Measurements from ENCODE around the gene EZR. TPM values are rescaled to one million over a fixed set of nuclear protein-coding genes. Genes with fewer than 3 reads are reported as not detected.

Gene EZR
- total RNA-seq, 3 donors from 2014 or later, result 315 to 327 (median 324) TPM

DNA sequence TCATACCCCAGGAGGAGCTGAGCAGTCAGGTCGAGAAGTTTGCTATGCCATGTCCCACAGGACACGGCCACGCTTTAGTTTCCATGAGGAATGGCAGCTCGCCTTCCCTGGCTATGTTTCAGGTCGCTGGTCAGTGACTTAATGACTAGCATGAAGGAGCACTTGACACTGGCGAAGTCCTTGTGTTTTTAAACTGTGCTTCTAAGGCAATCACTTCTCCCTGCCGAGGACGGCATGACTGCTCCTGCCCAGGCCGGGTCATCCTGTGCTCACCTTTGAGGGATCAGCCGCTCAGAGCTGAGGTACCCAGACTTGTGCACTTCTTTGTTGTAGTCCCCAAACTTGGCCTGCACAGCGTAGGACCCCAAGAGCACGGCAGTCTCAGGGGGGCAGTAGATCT is 34.1 kb downstream of the EZR start:
- H3K4me3 Mint-ChIP-seq, result no peak overlapping the region
- ATAC-seq (no peak), DNase-seq (no peak)
- peaks cover 58% of the 10 kb centered on the region for H3K36me3 Mint-ChIP-seq (ENCODE audit: insufficient read depth)
- H3K9me3 Mint-ChIP-seq, result no peaks in the 10 kb centered on the region
- peaks cover 34% of the 10 kb centered on the region for H3K4me1 Mint-ChIP-seq (ENCODE audit: low read depth)
- H3K27me3 Mint-ChIP-seq (ENCODE audit: low read depth), result no peaks in the 10 kb centered on the region

DNA sequence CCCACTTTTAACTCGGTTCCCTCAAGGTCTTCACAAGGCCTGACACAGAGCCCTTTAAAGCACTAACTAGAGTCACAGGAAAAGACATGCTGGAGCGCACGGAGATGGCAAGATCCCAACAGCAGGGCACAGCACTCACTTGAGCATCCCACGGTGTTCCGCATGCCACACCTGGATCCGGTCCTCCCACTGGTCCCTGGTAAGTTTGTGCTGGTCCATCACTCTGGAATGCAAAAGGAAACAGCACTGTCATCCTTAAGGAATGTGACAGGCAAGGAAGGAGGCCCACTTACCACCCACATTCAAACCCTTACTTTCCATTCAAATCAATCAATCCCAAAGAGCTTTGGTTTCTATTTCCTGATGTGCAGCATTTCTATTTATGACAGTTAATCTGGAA is 34.7 kb downstream of the EZR start:
- Mint-ChIP-seq H3K9me3 (no peaks in the 10 kb centered on the region), H3K4me3 (no peak overlapping the region), H3K36me3 (ENCODE audit: insufficient read depth) (peaks cover 53% of the 10 kb centered on the region), H3K27me3 (ENCODE audit: low read depth) (no peaks in the 10 kb centered on the region), H3K4me1 (ENCODE audit: low read depth) (peaks cover 28% of the 10 kb centered on the region)
- DNase-seq (no peak), ATAC-seq (no peak)

DNA sequence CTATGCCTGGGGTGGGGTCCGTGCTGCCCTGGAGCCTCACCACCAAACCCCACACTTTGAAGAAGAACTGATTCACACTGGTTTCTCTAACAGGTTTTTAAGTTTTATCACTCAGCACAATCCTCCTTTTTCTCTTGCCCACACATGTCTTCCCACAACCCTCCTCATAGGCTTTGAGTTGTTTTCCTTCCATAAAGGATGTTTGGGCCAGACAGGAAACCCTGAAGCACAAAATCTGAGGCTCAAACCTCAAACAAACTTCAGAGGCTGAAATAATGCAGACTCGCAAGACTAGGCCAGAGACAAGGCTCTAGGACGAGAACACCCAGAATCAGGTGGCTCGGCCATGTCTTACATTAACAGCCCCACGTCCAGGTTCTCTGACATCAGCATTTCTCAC is 35.3 kb downstream of the EZR start:
- ATAC-seq (no peak), DNase-seq (no peak)
- Mint-ChIP-seq H3K36me3 (ENCODE audit: insufficient read depth) (peaks cover 58% of the 10 kb centered on the region), H3K27me3 (ENCODE audit: low read depth) (no peaks in the 10 kb centered on the region), H3K4me1 (ENCODE audit: low read depth) (peaks cover 26% of the 10 kb centered on the region), H3K9me3 (no peaks in the 10 kb centered on the region), H3K4me3 (no peak overlapping the region)

DNA sequence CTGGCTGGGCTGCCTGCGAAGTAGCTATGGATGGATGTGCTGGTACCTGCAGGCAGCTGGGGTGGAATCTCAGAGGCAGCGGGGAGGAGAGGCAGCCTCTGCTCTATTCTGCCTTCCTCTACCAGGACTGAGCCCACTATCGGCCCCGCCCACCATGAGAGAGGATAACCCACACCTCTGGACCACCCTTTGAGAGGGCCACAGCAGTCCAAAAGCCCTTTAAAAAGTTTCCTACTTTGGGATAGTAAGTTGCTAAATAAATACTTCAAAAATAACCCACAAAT is 36.1 kb downstream of the EZR start:
- Mint-ChIP-seq H3K27me3 (ENCODE audit: low read depth) (no peaks in the 10 kb centered on the region), H3K9me3 (no peaks in the 10 kb centered on the region), H3K4me1 (ENCODE audit: low read depth) (peaks cover 24% of the 10 kb centered on the region), H3K36me3 (ENCODE audit: insufficient read depth) (peaks cover 63% of the 10 kb centered on the region), H3K4me3 (no peak overlapping the region)
- no peak for ATAC-seq
- DNase-seq, result no peak

DNA sequence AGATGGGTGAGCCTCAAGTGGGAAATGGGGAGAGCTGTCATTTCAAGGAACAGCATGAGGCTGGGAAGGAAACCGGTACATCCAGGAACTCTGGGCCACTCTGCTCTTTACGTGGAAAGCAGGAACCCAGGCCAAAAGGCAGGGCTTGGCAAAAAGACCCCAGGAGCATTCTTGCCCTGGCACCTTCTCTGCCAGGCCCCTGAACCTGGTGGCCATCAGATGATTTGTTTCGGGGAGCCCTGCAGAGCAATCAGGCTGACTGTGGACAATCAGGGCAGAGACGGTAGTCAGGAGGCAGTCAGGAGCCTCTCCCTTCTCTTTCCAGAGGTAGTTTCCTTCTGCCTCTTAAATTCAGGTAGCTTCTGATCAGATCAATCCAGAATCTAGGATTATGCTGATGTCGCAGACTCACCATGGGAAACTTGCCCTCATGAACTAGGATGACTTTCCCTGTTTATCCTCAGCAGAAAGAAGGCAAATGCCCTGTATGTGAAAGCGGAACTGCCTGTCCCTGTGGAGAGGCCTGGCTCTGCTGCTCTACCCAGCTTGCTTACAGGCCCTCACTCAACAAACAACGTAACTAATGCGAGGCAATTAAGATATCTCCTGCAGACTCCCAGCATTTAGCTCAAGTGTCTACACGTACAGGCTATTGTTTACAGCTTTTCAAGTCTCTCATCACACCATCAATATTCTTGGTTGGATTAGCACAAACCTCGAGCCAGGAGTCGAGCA is 36.6 kb downstream of the EZR start:
- peaks cover 62% of the 10 kb centered on the region for H3K36me3 Mint-ChIP-seq (ENCODE audit: insufficient read depth)
- DNase-seq (no peak), ATAC-seq (no peak)
- H3K9me3 Mint-ChIP-seq, result no peaks in the 10 kb centered on the region
- H3K27me3 Mint-ChIP-seq (ENCODE audit: low read depth), result no peaks in the 10 kb centered on the region
- H3K4me3 Mint-ChIP-seq, result no peak overlapping the region
- peaks cover 24% of the 10 kb centered on the region for H3K4me1 Mint-ChIP-seq (ENCODE audit: low read depth)

DNA sequence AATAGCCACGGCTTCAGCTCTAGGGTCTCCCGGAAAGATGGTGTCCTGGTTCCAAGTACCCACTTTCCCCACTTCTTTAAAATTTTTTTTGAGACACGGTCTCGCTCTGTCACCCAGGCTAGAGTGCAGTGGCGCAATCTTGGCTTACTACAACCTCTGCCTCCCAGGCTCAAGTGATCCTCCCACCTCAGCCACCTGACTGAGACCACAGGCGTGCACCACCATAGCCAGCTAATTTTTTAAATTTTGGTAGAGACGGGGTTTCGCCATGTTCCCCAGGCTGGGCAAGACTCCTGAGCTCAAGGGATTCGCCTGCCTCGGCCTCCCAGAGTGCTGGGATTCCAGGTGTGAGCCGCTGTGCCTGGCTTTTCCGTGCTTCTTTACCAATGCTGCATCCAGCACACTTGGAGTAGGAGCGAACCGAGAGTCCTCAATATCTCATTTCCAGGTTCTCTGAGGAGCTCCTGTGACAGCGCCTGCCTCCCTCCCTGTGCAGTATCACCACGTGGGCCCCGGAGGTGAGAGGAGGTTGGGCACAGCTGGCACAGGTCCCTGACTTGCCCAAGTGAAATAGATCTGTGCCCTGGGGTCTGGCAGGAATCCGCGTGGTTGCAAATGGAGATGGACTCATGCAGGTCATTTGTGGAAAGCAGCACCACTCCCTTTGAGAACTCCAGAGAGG is 37.3 kb downstream of the EZR start:
- H3K4me3 Mint-ChIP-seq, result no peak overlapping the region
- H3K4me1 Mint-ChIP-seq (ENCODE audit: low read depth), result peaks cover 24% of the 10 kb centered on the region

DNA sequence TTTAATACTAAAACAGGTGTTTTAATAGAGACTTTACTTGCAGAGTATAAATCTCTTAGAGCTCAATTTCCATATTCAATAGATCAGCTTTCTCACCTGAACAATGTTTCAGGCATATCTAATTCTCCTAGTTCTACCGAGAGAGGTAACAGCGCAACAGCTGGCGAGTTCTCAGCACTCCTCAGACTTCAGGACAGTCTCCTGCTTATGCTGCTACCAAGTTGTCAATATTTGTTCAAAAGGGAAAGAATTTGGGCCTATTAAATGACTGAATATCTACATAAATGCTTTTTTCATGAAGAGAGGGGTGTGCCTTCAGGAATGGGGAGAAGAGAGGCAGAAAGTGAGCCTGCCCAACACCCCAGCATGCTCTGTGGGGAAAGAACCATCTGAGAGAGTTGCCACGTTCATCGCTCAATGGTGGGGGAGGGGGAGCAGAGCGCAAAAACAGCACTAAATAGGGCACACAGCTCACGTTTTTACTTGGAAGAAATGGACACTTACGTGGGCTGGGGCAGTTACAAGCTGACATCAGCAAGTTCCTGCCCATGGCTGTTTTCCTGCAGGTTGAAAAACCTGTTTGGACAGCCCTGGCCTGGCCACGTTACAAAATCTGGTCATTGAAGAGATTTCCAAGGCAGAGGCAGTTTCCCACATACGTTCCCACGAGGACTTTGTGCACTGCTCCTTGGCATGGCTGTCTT is 38.0 kb downstream of the EZR start:
- no peaks in the 10 kb centered on the region for H3K9me3 Mint-ChIP-seq
- peaks cover 22% of the 10 kb centered on the region for H3K4me1 Mint-ChIP-seq (ENCODE audit: low read depth)
- H3K4me3 Mint-ChIP-seq, result no peak overlapping the region
- no peaks in the 10 kb centered on the region for H3K27me3 Mint-ChIP-seq (ENCODE audit: low read depth)
- ATAC-seq (no peak), DNase-seq (no peak)
- H3K36me3 Mint-ChIP-seq (ENCODE audit: insufficient read depth), result peaks cover 60% of the 10 kb centered on the region

More for the DNA sequence above, 37.3 kb downstream of the EZR start:
- peaks cover 62% of the 10 kb centered on the region for H3K36me3 Mint-ChIP-seq (ENCODE audit: insufficient read depth)
- H3K9me3 Mint-ChIP-seq, result no peaks in the 10 kb centered on the region
- ATAC-seq, result no peak
- DNase-seq, result no peak
- no peaks in the 10 kb centered on the region for H3K27me3 Mint-ChIP-seq (ENCODE audit: low read depth)

DNA sequence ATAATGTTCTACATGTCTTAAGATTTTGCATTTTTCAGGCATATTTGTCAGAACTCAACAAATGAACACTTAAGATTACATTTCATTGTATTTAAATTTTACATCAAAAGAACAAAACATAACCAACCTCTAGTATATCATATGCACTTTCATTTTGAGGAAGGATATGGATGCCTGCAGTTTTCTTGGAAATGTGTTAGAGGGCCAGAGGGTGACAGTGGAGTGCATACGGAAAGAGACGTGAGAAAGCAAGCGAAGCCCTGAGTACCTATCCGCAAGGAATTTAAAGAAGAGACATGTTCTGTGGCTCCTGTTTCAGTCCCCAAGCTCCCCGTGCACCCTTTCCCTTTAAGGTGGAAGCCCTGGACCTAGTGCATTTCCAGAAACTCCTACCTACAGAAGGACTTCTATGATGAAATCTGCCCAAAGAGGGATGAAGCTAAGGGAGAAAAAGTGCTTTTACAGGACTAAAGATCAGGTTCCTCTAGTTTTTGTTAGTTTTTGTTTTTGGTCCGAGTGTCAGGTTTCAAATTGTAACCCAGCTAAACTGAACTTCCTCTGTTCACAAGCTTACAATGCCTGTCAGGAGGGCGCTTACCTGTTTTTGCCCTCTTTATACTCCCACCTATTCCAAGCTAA is 38.8 kb downstream of the EZR start:
- ATAC-seq (no peak), DNase-seq (no peak)
- Mint-ChIP-seq H3K9me3 (no peaks in the 10 kb centered on the region), H3K27me3 (ENCODE audit: low read depth) (no peaks in the 10 kb centered on the region), H3K4me1 (ENCODE audit: low read depth) (peaks cover 20% of the 10 kb centered on the region), H3K36me3 (ENCODE audit: insufficient read depth) (peaks cover 58% of the 10 kb centered on the region), H3K4me3 (no peak overlapping the region)

DNA sequence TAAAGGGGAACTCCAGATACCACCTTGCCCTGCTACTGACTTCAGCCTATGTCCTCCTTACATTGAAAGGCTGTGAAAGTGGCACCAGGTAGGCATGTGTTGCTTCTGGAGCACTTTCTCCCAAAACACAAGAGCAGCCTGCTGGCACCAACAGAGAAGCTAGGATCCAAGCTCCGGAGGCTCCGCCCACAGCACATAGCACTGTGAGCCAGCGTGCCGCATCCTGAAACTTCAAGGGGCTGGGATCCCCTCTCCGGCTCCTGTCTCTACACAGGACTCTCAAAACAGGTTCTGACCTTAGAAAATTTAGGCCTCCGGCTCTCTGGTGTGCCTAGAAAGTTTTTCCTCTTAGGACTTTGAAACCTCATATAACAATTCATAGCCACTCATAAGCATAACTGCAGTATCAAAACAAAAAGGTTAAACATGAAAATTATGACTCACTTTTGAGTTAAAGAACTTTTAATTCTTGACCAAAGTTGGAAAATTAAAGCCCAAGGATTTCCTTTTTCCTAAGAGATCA is 41.1 kb downstream of the EZR start:
- ATAC-seq, result no peak
- no peak for DNase-seq
- H3K4me1 Mint-ChIP-seq (ENCODE audit: low read depth), result peaks cover 30% of the 10 kb centered on the region

DNA sequence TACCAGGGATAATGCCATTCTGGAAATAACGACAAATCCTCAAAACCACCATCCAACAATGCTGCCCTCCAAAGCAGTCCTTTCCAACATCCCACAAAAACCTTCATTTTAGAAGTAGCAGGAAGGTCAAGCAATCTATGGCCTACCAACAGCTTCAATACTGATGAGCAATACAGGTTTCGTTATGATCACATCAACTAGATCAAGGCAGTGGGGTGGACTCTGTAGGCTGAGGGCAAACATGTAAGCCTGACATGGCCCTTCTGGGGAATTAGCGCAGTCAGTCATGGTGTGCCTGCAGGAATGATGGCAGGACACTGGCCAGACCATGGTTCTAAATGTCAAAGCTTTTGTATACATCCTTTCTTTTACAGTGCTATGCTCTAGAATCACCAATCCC is 41.7 kb downstream of the EZR start:
- no peaks in the 10 kb centered on the region for H3K9me3 Mint-ChIP-seq
- peak in 1 of 2 donors; percentile 49 for ATAC-seq
- peaks cover 36% of the 10 kb centered on the region for H3K4me1 Mint-ChIP-seq (ENCODE audit: low read depth)
- H3K4me3 Mint-ChIP-seq, result no peak overlapping the region
- H3K36me3 Mint-ChIP-seq (ENCODE audit: insufficient read depth), result peaks cover 58% of the 10 kb centered on the region
- H3K27me3 Mint-ChIP-seq (ENCODE audit: low read depth), result no peaks in the 10 kb centered on the region
- no peak for DNase-seq

More for the DNA sequence above, 41.1 kb downstream of the EZR start:
- Mint-ChIP-seq H3K36me3 (ENCODE audit: insufficient read depth) (peaks cover 53% of the 10 kb centered on the region), H3K9me3 (no peaks in the 10 kb centered on the region), H3K4me3 (no peak overlapping the region), H3K27me3 (ENCODE audit: low read depth) (no peaks in the 10 kb centered on the region)

DNA sequence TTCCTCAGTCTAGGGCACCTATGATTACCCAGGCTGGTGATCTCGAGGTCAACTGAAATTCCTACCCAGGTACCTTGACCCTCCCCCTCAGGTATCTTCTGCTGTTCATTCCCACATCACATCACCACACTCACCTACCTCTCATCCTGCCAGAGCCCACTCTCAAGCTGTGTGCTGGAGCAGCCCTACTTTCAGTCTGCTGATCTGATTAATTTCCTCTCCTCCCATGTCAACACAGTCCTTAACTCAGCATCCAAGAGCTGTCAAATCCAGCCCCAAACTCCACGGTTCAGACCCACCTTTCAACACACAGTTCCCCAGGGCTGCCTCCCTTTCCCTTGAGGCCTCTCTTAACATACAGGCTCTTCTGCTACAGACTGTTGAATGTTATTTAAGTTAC is 42.4 kb downstream of the EZR start:
- Mint-ChIP-seq H3K27me3 (ENCODE audit: low read depth) (no peaks in the 10 kb centered on the region), H3K4me3 (no peak overlapping the region), H3K4me1 (ENCODE audit: low read depth) (peaks cover 44% of the 10 kb centered on the region), H3K36me3 (ENCODE audit: insufficient read depth) (peaks cover 61% of the 10 kb centered on the region), H3K9me3 (no peaks in the 10 kb centered on the region)
- ATAC-seq (no peak), DNase-seq (no peak)

DNA sequence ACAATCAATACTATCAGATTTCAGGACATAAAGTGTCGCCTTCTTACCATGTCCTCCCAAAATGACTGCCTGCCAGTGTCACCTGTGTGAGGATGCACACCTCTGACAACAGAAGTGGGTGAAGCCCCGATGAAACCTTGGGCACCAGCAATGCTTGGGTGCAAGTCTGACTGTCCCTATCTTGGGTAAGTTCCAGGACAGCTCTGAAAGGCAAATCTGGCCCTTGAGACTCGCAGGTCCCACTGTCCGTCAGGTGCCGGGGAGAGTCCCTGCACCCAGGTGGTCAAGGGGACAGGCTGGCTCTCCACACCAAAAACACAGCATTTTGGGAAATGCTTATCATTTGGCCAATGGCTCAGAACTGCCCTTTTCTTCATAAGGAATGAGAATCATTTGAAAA is 43.3 kb downstream of the EZR start:
- DNase-seq (no peak), ATAC-seq (no peak)
- Mint-ChIP-seq H3K4me1 (ENCODE audit: low read depth) (peaks cover 49% of the 10 kb centered on the region), H3K27me3 (ENCODE audit: low read depth) (no peaks in the 10 kb centered on the region), H3K9me3 (no peaks in the 10 kb centered on the region), H3K4me3 (no peak overlapping the region), H3K36me3 (ENCODE audit: insufficient read depth) (peaks cover 61% of the 10 kb centered on the region)

DNA sequence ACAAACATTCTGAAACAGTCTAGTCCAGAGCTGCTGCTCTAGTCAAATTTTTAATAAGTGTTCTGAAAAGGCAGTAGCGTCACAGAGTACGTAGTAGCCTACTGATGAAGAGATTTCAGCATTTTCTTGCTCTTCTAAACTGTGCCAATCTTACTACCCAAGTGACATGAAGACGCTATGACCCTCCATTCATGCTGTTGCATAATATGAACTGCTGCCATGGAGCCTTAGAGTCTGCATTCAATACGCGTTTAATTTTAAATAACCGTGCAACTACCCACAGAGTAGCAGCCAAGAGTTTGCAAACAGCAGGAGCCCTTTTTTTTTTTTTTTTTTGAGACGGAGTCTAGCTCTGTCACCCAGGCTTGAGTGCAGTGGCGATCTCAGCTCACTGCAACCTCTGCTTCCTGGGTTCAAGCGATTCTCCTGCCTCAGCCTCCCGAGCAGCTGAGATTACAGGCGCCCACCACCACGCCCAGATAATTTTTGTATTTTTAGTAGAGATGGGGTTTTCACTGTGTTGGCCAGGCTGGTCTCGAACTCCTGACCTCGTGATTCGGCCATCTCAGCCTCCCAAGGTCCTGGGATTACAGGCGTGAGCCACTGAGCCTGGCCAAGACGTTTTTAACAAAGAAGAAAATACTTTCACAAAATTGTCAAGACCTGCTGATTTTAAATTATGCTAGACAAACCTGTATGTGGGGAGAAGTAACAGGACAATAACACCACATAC is 44.3 kb downstream of the EZR start:
- H3K4me1 Mint-ChIP-seq (ENCODE audit: low read depth), result peaks cover 50% of the 10 kb centered on the region
- DNase-seq, result no peak
- no peaks in the 10 kb centered on the region for H3K27me3 Mint-ChIP-seq (ENCODE audit: low read depth)
- H3K36me3 Mint-ChIP-seq (ENCODE audit: insufficient read depth), result peaks cover 65% of the 10 kb centered on the region
- ATAC-seq, result no peak
- H3K4me3 Mint-ChIP-seq, result no peak overlapping the region
- no peaks in the 10 kb centered on the region for H3K9me3 Mint-ChIP-seq

All from activated T-cell treated with anti-CD3 and anti-CD28 coated beads, Interleukin-2, amount 50 U/mL, for 4 hours (primary cell).